IPS-NIHi7 (cell line): ENCODE data around the gene CRB2.
"Not testable (repeated sequence)": the region's sequence is repeated elsewhere in the genome, so short reads cannot be mapped to it uniquely, and the experiment has no call there.

Experiments
- DNase-seq: peaks from one replicate; pipeline ENCODE4 v3.0.0; 2012; ENCODE audit warnings: mixed read lengths; ENCODE audit errors: extremely low spot score

Gene CRB2

DNA sequence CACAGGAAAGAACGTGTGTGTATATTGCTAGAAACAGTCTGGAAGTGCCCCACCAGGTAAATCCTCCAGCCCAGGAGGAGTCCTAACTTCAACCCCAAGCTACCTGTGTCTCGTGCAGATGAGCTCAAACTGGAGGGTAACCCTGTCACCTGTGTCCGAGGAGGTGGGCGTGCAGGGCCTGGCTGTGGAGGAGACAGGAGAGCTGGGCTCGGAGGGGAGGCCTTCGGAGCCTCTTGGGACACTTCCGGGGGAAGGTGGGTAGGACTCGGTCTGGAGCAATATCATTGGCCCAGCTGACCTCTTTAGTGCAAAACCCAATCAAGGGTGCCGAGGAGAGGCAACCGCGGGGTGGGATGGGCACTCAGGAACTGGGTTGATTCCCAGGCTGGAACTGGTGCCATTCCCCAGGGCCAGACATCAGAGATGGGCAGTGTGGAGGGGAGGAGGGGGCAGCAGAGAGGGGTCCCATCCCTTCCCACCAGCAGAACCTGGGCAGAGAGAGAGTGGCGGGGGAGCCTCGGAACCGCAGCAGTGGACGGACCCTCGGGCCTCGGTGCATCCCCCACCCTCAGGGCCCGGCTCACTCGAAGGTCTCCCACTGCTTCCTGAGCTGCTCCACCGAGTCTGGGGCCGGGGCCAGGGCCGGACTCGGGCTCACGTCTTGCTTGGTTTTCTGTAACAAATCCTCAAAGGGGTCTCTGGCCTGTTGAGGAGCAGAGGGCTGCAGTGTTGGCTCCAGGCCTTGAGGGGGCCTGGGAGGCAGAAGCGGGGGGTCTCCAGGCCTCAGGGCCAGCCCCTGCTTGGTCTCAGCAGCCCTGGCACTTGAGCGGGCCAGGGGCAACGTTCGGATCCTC is 25.1 kb downstream of the CRB2 start:
- no peak for DNase-seq

DNA sequence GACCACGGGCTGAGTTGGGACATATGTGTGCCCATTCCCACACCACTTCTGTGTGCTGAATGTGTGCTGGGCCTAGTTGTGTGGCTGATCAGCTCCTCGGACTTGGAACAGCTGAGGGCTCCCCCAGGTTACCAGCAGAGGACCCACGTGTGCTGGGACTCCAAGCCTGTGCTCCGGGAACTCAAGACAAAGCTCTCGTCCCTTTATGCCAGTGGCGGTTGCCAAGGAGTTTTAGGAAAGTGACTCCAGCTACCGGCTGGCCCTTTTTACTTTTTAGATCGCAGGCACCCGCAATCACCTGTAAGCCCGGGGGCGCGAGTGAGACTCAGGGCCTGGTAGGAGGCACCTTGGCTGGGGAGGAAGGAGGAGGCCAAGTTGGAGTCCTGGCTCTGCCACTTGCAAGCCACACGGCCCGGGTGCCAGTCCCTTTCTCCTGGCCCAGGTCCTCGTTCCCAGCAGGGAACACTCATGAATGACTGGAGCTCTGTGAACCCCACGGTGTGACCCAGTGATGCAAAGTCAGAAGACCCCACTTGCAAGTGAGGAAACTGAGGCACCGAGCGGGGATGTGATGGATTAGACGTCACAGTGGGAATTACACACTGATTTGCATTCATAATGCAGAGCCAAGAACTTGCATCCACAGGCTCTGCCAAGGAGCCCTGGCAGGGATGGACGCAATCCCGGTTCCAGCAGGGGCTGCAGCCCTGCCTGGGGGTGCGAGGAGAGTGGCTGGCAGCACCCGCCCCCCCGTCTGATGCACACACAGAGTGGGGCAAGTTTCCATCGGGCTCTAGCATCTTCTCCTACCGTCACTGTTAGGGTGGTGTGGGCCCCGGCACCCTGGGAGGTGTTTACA is 26.9 kb downstream of the CRB2 start:
- no peak for DNase-seq

DNA sequence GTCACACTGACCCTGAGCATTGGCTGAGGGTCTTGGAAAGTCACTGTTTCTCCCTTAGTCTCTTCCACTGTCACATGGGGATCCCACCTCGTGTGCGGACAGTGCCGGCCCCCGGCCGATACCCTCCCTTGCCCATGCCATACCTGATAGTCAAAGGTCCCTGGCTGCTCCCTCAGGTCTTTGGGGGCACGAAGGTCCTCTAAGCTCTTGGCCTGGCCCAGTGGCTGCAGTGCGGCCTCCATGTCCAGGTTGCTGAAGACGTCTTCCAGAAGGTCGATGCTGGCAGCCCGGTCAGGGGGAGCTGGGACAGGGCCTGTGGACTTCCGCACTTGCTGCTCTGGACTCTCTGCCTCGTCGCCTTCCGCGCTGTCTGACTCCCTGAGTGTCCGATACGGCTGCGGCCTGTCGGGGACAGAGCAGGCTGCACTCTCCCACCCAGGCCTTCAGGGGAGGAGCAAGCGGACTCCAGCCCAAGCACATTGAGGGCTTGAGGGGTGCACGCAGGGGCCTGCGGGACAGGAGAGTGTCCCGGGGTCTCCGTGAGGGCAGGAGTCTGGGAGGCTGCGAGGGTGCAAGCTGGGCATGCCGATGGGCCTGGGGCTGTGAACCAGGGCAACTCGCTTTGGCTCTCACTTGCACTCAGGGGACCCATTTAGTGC is 27.6 kb downstream of the CRB2 start:
- no peak for DNase-seq

DNA sequence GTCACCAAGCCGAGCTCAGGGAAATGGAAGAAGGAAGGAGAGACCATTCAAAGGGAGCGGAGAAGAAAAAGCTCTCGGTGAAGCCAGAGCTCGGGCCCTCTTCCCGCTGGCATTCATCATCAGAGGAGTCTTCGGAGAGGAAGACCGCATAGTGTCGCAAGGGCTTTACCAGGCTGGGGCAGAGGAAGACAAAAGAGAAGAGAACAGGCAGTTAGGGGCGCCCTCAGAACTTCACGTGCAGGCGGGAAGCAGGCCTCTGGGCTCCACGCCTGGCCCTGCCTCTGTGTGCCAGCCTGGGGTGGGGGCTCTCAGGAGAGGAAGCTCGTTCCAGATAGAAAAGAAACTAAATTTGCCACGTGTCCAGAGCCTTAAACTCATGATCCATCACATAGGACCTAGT is 31.7 kb downstream of the CRB2 start:
- no peak for DNase-seq

DNA sequence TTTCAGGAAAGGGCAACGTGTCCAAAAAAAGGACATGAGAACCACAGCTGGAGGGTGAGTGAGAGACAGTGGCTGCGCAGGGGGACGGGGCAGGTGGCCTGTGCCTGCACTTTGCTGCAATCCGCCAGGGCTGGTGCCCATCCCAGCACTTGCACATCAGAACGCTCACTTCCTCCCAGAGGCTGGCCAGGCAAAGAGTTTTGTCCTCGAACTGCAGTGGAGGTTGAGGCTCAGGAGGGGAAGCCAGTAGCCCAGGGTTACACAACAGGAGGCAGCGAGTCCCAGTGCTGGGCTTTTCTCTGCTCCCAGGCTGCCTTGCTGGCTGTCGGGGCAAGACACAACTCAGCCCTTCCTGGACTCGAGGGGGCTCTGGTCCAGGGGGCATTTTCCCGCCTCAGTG is 33.1 kb downstream of the CRB2 start:
- DNase-seq = no peak

DNA sequence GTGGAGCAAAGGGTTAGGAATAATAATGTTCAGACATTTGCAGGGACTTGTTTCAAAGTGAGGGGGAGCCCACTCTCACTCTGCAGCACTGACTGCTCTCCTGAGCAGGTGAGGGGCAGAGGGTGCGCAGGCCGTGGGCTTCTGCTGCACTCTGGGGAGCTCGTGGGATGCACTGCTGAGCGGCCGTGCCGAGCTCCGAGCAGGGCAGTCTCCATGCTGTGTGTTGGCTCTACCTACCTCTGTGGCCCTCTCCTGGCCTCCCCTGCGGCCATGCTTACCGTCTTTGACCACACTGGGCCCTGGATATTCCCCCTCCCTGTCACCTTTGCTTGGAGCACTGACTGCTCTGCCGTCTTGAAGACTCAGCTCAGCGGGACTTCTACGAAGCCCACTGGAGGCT is 33.7 kb downstream of the CRB2 start:
- DNase-seq = no peak

DNA sequence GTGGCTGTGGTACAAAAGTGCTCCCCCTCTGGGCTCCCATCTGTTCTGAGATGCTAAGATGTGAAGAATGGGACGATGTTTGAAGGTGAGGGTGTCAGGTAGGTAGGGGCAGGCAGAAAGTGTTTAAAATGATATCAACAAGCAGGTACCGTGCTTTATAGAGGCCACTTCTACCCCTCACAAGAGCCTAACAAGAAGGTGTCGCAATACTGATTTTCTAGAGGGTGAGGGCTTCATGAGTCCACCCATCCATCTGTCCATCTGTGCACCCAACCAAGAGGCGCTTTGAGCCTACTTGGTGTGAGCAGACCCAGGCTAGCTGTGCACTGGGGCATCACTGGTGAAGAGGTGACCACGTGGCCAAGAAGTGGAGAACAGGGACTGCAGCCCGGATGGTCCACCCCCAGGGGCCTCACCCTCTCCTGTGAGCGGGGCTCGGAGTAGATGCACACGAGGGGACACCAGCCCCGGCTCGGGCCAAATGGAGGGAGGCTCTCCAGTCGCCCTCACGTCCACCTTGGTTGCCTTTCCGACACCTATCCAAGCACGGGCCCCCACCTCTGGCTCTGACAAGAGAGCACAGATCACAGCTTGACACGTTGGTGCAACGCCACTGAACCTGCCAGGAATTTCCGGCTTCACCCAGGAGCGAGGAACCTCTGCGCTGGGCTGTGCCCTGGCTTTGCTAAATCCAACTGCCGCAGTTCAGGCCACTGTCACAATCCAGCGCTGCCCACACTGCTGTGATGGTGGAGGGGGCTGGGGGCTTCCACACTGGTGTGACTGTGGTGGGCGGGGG is 34.5 kb downstream of the CRB2 start:
- no peak for DNase-seq

DNA sequence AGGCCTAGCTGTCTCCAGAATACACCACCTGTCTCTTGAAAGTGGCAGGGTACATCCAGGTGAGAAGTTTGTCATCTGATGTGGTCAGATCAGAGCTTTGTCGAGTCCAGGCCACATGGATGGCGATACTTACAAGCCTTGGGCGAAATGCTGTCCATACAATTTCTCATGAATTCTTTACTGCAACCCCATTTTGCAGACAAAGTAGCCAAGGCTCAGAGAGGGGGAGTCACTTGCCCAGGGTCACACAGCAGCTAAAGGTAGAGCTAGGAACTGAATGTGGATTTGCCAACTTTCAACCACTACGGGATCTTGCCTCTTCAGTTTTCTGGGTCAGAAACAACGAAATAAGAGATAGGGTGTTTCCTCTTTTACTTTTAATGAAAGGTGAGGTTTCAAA is 35.2 kb downstream of the CRB2 start:
- DNase-seq = no peak

DNA sequence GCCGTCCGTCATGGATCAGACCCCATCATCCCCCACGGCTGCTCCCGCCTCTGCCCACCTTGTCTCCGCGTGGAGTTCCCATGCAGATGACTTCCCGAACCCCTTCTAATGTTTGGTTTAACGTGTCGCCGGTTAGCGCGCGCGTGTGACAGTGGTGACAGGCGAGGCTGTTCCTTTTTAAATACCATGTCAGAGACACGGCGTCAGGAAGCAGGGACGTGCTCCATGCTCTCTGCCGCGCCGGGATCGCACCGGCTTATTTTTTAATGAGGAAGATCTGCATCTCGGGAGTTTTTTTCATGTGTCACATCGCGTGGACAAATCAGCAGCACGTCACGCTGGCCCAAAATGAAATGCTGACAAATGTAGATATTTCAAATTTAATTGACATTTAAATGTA is 35.9 kb downstream of the CRB2 start:
- DNase-seq = no peak

DNA sequence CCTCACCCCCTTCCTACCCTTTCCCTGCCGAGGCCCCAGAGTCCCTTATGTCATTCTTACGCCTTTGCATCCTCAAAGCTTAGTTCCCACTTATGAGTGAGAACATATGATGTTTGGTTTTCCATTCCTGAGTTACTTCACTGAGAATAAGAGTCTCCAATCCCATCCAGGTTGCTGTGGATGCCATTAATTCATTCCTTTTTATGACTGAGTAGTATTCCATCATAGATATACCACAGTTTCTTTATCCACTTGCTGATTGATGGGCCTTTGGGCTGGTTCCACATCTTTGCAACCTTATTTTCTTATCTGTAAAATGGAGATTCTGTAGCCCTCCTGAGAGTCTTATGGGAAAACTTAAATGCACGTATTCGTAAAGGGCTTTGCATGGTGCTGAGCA is 36.8 kb downstream of the CRB2 start:
- no peak for DNase-seq

DNA sequence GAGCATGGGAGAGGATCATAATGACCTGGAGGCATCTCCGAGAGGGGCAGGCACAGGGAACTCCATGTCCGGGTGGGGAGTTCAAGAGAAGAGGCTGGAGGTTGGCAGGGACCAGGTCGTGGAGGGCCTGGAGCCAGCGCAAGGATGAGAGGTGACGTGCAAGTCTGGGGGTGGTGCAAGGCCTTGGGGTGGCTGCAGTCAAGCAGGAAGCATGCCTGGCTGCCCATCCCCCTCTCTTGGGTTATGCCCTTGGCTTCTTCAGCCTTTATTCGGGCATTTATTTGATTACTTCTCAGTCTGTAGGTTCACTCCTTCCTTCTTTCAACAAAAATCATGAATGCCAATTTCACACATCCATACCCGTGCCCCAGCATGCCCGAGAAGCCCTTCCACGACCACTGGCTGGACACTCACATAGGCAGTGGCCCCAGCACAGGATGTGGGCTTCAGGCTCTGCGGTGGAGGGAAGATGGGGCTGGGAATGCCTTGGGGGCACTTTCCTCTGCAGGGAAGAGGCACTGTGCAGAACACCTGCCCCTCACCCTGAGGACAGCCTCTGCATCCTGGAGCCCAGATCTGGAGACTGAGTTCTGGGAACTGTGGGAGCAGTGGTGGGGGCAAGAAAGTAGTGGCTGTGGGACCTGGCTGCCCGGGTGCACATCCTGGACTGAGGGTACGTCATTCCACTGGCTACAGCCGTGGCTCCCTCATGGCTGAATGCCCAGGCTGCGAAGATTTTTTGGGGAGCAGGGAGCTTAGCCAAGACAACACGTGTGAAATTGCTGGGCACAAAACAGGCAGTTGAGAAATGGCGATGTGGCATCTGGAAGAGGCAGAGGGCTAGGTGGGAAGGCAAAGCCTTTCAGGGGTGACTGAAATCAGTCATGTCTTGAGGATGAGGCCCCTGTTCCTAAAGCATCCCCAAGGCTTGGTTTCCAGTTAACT is 38.6 kb downstream of the CRB2 start:
- no peak for DNase-seq

DNA sequence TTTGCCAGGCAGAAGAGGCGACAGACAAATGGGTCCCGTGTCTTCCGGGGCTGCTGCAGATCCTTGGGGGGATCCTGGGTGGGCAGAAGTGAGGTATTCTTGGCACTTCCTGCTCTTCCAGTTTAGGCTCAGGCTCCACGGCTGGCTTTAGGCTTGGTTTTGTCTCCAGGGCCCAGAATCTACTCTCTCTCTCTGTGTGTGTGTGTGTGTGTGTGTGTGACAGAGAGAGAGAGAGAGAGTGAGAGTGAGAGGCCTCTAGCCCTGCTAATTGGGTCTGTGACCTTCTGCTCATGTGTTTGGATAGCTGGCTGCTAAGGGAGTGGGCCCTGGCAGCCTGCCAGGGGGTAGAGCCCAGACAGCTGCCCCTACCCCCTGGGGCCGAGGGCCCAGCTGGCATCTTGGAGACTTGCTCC is 39.3 kb downstream of the CRB2 start:
- no peak for DNase-seq

DNA sequence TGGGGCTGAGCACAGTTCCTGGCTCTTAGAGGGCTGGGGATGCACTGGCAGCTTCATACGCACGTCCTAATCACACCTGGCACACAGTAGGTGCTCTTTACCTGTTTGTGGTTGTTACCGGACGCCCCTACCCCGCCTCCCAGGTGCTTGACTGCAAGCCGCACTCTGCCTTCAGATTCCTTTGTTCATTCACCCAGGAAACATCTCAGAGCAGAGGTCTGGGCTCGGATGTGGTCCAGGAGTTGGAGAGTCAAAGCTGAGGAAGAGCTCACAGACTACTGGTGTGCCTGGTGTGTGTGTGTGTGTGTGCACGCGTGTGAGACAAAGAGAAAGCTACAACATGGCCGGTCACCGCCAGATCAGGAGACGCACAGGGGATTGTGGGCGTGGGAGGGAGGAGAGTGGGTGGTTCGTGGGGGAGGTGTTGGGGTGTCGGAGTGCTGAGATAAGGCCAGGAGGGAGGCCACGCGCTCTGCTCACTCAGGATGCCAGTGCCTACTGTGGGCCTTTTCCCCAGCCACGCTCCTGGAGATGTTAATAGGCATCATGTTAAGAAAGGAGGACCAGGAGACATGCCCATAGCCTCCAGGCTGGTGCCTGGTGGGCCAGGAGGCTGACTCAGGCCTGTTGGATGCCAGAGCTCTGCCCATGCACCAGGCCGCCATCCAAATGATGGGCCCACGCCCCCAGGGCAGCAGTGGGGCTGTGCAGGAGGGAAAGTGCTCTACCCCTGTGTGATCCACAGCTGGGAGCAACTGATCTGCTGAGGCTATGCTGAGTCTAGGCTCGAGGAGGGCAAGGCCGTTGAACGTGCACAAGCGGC is 39.9 kb downstream of the CRB2 start:
- no peak for DNase-seq

DNA sequence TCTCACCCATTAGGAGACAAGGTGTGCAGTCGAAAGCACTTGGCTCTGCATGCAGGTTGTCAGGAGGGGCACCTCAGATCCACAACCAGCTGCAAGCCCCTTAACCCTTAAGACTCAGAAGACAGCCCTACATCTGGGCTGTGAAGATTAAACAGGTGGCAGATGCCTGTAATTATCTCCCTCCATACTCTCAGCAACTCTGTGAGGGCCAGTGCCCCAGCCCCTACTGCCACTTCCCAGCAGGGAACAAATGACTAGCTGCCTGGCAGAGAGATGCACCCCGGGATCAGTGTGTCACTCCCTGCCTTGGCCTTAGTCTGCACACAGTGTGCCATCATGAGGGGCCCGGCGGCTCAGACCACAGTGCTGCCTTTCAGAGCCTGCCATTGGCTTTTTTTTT is 42.0 kb downstream of the CRB2 start:
- no peak for DNase-seq

DNA sequence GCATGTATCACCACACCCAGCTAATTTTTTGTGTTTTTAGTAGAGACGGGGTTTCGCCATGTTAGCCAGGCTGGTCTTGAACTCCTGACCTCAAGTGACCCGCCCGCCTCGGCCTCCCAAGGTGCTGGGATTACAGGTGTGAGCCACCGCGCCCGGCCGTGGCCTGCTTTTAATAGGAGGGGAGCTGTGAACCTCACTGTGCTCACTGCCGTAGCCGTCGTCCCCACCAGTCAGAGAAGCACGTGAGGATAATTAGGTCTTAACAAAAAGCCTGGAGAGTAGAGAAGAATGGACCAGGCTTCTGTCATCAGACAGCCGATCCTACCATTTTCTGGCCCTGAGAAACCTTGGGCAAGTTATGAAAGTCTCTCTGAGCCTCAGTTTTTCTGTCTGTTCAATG is 42.9 kb downstream of the CRB2 start:
- DNase-seq = not testable (repeated sequence)

DNA sequence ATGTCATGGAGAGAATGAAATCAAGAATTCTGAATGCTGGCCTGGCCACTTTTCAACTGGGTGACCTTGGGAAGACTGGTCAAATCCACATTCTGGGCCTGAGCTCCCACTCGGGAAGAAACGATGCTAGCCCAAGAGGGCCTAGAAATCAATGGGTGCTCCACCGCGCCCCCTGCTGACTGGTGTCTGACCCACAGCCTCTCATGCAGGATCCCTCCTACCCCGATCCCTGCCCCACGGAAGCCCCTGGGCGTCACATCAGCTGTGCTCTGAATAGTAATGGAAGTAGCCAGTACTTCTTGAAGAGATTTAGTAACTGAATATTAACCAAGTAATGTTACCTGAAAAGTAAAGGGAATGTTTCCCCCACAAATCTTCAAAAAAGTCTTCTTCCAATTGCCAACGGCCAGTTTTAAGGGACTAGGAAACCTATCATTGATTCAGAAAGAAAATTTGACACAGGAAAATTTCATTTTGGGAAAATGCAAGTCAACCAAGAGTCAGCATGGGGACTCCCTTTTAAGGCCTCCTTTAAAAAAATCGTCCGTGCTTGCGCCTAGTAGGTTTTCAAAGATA is 43.9 kb downstream of the CRB2 start:
- DNase-seq = peak; percentile 90

DNA sequence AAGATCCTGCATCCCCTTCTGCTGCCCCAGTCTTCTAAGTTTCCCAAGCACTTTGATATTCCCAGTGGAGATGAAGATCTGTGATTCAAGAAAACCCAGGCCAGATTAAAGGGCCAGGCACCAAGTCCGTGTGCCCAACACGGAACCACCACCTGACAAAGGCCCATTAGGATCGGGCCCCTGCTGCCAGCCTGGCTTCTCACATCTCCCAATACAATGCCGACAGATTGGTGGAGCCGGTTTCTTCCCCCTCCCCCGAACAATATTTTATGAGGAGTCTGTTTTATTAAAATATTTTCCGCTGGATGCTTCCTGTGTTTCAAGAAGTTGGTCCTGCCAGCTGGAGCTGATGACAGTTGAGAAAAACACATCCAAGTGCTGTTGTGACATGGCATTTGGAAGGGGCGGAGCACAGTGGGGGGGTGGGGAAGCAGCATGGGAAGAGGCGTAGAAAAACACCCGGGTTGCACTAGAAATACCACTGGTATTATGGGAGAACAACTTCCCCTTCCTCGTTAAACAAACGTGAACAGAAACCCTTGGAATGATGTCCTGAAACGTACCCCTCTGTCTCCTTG is 45.0 kb downstream of the CRB2 start:
- DNase-seq = no peak

DNA sequence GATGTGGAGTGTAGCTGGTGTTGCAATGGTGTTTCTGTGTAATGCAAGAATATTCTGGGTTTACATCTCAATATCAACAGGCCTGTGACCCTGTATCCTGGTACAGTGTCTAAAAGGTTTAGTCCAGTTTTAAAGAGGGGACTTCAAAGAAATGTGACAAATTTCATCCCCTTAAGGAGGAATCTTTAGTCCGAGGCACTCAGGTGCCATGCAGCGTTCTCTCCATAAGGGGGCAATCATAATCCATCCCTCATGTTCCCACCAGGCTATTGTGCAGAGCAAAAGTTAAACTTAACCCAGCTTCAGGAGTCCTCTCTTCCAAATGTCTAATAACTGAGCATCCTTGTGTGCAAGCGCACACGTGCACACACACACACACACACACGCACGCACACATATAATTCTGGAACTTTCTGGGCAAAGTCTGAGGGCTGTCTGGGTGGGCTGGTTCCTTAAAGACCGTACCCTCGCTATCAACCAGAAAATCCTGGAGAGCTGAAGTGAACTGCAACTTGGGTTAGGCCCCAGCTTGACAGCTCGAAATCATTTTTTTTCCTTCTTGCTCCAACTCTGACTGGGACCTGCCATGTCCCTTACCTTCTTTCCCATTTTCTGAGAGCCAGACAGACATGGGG is 46.0 kb downstream of the CRB2 start:
- peak; percentile 80 for DNase-seq
